ENCODE results near the gene EXOC2. TPM values are rescaled to one million over a fixed set of nuclear protein-coding genes. Genes with fewer than 3 reads are reported as not detected.

The EXOC2 gene
- total and polyA plus RNA-seq, 2 donors (not counting 1 experiment from before 2014, with no cell fraction given) = 12.2 to 45.0 TPM

- no peaks in the 10 kb centered on the region for H3K4me1 Mint-ChIP-seq
- DNase-seq (no peak), ATAC-seq (ENCODE audit: low read depth) (no peak)
- ChIA-PET CTCF (no interaction called here), POLR2A (no interaction called here)
- H3K9me3 Mint-ChIP-seq (ENCODE audit: insufficient read depth) = peaks cover 4% of the 10 kb centered on the region
- no peaks in the 10 kb centered on the region for H3K27me3 Mint-ChIP-seq
- no peak overlapping the region for H3K9ac ChIP-seq (ENCODE audit: low read length)
- no peak overlapping the region for H3K4me3 Mint-ChIP-seq
- H3K27ac Mint-ChIP-seq = no peak overlapping the region
- no peaks in the 10 kb centered on the region for H4K20me1 ChIP-seq (ENCODE audit: control insufficient read depth, insufficient read depth, low read length, poor library complexity, severe bottlenecking)
- no peaks in the 10 kb centered on the region for H3K79me2 ChIP-seq (ENCODE audit: control insufficient read depth, insufficient read depth, low read length)
- intact Hi-C loops (cut with micrococcal nuclease) = no loop called here
- H3K4me3 ChIP-seq (ENCODE audit: control extremely low read depth in 1 of 5, extremely low read depth in 1 of 5, insufficient read depth in 1 of 5, low read depth in 2 of 5, low read length in 4 of 5) = no peak overlapping the region
- no peak overlapping the region for H2AFZ ChIP-seq (ENCODE audit: insufficient read depth, low read depth, low read length, poor library complexity, severe bottlenecking)
- TF ChIP-seq CTCF (IDR thresholded peaks at IDR 0.05) = no peak
- TF ChIP-seq EZH2 (IDR thresholded peaks at IDR 0.05; ENCODE audit: borderline replicate concordance, insufficient read depth, low read depth, low read length, poor library complexity, severe bottlenecking) = no peak
- peaks cover 0 to 9% (median 9%) of the 10 kb centered on the region in 3 donors for H3K9me3 ChIP-seq (ENCODE audit: control extremely low read depth in 1 of 3, control insufficient read depth in 2 of 3, insufficient read depth in 1 of 3, low read length in 2 of 3)
- no peaks in the 10 kb centered on the region for H3K27me3 ChIP-seq (replicated peaks in 1 of 4; ENCODE audit: control extremely low read depth in 1 of 4, control insufficient read depth in 3 of 4, insufficient read depth in 4 of 4, low read length in 3 of 4)
- H3K27ac ChIP-seq (ENCODE audit: low read length in 2 of 2) = no peak overlapping the region
- H3K36me3 ChIP-seq (replicated peaks in 1 of 2; ENCODE audit: control extremely low read depth in 1 of 2, control insufficient read depth in 1 of 2, extremely low read depth in 1 of 2, insufficient read depth in 2 of 2, low read length in 1 of 2) = peaks cover 12 to 23% of the 10 kb centered on the region in 2 experiments
- 97% methylated on average over 56 of the region's 56 CpGs for WGBS (ENCODE audit: insufficient coverage)
- H3K4me1 ChIP-seq (ENCODE audit: control insufficient read depth in 2 of 2, insufficient read depth in 2 of 2, low read length in 2 of 2) = no peaks in the 10 kb centered on the region
- no peak overlapping the region for H3K4me2 ChIP-seq (replicated peaks; ENCODE audit: low read depth, low read length, poor library complexity, severe bottlenecking)
Observed at GRCh38 chr6:537114-537513, 155.8 kb downstream of the EXOC2 start.

GRCh38 chr6:530425-530824, 162.5 kb downstream of the EXOC2 start:
- TF ChIP-seq EZH2 (IDR thresholded peaks at IDR 0.05; ENCODE audit: borderline replicate concordance, insufficient read depth, low read depth, low read length, poor library complexity, severe bottlenecking) = no peak
- no peak for TF ChIP-seq CTCF (IDR thresholded peaks at IDR 0.05)
- H3K4me1 ChIP-seq (ENCODE audit: control insufficient read depth in 2 of 2, insufficient read depth in 2 of 2, low read length in 2 of 2) = no peaks in the 10 kb centered on the region
- H3K4me2 ChIP-seq (replicated peaks; ENCODE audit: low read depth, low read length, poor library complexity, severe bottlenecking) = no peak overlapping the region
- H3K4me3 Mint-ChIP-seq = no peak overlapping the region
- H4K20me1 ChIP-seq (ENCODE audit: control insufficient read depth, insufficient read depth, low read length, poor library complexity, severe bottlenecking) = no peaks in the 10 kb centered on the region
- intact Hi-C loops (cut with micrococcal nuclease) = no loop called here
- no peak overlapping the region for H3K4me3 ChIP-seq (ENCODE audit: control extremely low read depth in 1 of 5, extremely low read depth in 1 of 5, insufficient read depth in 1 of 5, low read depth in 2 of 5, low read length in 4 of 5)
- CTCF ChIA-PET = no interaction called here
- H3K27me3 ChIP-seq (replicated peaks in 1 of 4; ENCODE audit: control extremely low read depth in 1 of 4, control insufficient read depth in 3 of 4, insufficient read depth in 4 of 4, low read length in 3 of 4) = no peaks in the 10 kb centered on the region
- DNase-seq (no peak), ATAC-seq (ENCODE audit: low read depth) (no peak)
- no peaks in the 10 kb centered on the region for H3K27me3 Mint-ChIP-seq
- POLR2A ChIA-PET = no interaction called here
- no peak overlapping the region for H3K9ac ChIP-seq (ENCODE audit: low read length)
- WGBS (ENCODE audit: insufficient coverage) = 80% methylated on average over 8 of the region's 9 CpGs
- H3K27ac ChIP-seq (ENCODE audit: low read length in 2 of 2) = no peak overlapping the region
- peaks cover 7% of the 10 kb centered on the region for H3K4me1 Mint-ChIP-seq
- H3K36me3 ChIP-seq (replicated peaks in 1 of 2; ENCODE audit: control extremely low read depth in 1 of 2, control insufficient read depth in 1 of 2, extremely low read depth in 1 of 2, insufficient read depth in 2 of 2, low read length in 1 of 2) = peaks cover 5 to 17% of the 10 kb centered on the region in 2 experiments
- H3K79me2 ChIP-seq (ENCODE audit: control insufficient read depth, insufficient read depth, low read length) = no peaks in the 10 kb centered on the region
- H3K27ac Mint-ChIP-seq = peak overlapping the region; percentile 32
- peaks cover 0 to 3% (median 0%) of the 10 kb centered on the region in 3 donors for H3K9me3 ChIP-seq (ENCODE audit: control extremely low read depth in 1 of 3, control insufficient read depth in 2 of 3, insufficient read depth in 1 of 3, low read length in 2 of 3)
- no peak overlapping the region for H2AFZ ChIP-seq (ENCODE audit: insufficient read depth, low read depth, low read length, poor library complexity, severe bottlenecking)
- no peaks in the 10 kb centered on the region for H3K9me3 Mint-ChIP-seq (ENCODE audit: insufficient read depth)

Measured in B cell (primary cell).